ENCODE measurements around the gene ASIC3. TPM values are rescaled to one million over a fixed set of nuclear protein-coding genes. Genes with fewer than 3 reads are reported as not detected.

The ASIC3 gene
- polyA plus RNA-seq, 2 of the 4 experiments (the other 2 are of a cell fraction), result 4.1 to 9.8 TPM

GRCh38 chr7:151018421-151019129 is 29.8 kb upstream of the ASIC3 start:
- ChIA-PET CTCF (interaction anchor here (0.6 to 9.0 kb wide), 48 partner anchors 8 to 595 kb away, joined by 3 to 110 read pairs (median 6); partner anchors contain the start of genes ABCB8, NOS3 and SLC4A2), POLR2A (interaction anchor here (1.0 kb wide), 1 partner anchor 9 kb away, joined by 4 read pairs; the partner anchor contains the start of gene ABCB8)
- ATAC-seq, result peak; percentile 6 to 30; a peak in 5 of 6 replicates
- Histone ChIP-seq H3K9me3 (no peaks in the 10 kb centered on the region), H3K4me1 (peaks cover 6% of the 10 kb centered on the region; the same call in 2 of the 3 replicates), H3K4me3 (peak overlapping the region; percentile 30), H3K27ac (peak overlapping the region; percentile 8 to 75; a peak in 2 of 6 replicates), H3K4me2 (peak overlapping the region; percentile 90)
- WGBS (ENCODE audit: missing lambda C conversion rate), result 43% methylated on average over 46 of the region's 82 CpGs
- TF ChIP-seq E2F6 (IDR thresholded peaks at IDR 0.05; ENCODE audit: borderline replicate concordance, low read depth) (peak; percentile 88), USF2 (IDR thresholded peaks at IDR 0.05) (no peak)
- TF ChIP-seq, protein P1, sequence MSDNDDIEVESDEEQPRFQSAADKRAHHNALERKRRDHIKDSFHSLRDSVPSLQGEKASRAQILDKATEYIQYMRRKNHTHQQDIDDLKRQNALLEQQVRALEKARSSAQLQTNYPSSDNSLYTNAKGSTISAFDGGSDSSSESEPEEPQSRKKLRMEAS (IDR thresholded peaks at IDR 0.05), result peak; percentile 84
- FAIRE-seq, result no peak
- DNase-seq (ENCODE audit: low read depth in 1 of 2, low spot score in 1 of 2), result no peak

DNA sequence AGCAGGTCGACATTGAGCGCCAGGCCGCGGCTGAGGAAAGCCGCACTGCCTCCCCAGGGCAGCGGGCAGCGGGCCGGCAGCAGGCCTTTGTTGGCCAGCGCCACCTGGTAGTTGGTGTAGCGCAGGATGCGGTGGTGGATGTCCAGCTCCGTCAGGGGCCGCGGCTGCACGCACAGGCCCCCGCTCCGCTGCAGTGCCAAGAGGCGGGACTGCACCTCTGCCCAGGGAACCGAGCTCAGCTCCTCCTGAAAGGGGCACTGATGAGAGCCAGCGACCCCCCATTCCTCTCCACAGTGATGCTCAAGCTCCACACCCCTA is 29.2 kb upstream of the ASIC3 start:
- no peak overlapping the region for H3K27ac ChIP-seq
- H3K9me3 ChIP-seq, result no peaks in the 10 kb centered on the region
- POLR2A ChIA-PET, result interaction anchor here (1.0 kb wide), 1 partner anchor 9 kb away, joined by 4 read pairs; the partner anchor contains the start of gene ABCB8
- H3K4me3 ChIP-seq, result no peak overlapping the region
- no peak for DNase-seq (ENCODE audit: low read depth in 1 of 2, low spot score in 1 of 2)
- peaks cover 6% of the 10 kb centered on the region; the same call in 2 of the 3 replicates for H3K4me1 ChIP-seq
- TF ChIP-seq ESRRA (IDR thresholded peaks at IDR 0.05; ENCODE audit: borderline replicate concordance, low read length) (no peak), CHD4 (IDR thresholded peaks at IDR 0.05; ENCODE audit: borderline replicate concordance) (no peak)
- TF ChIP-seq, protein P2, sequence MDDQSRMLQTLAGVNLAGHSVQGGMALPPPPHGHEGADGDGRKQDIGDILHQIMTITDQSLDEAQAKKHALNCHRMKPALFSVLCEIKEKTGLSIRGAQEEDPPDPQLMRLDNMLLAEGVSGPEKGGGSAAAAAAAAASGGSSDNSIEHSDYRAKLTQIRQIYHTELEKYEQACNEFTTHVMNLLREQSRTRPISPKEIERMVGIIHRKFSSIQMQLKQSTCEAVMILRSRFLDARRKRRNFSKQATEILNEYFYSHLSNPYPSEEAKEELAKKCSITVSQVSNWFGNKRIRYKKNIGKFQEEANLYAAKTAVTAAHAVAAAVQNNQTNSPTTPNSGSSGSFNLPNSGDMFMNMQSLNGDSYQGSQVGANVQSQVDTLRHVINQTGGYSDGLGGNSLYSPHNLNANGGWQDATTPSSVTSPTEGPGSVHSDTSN (IDR thresholded peaks at IDR 0.05), result no peak
- no peak for FAIRE-seq
- WGBS (ENCODE audit: missing lambda C conversion rate), result 82% methylated on average over 9 of the region's 20 CpGs
- CTCF ChIA-PET, result interaction anchor here (0.9 to 9.0 kb wide), 33 partner anchors 9 to 595 kb away, joined by 3 to 110 read pairs (median 9); partner anchors contain the start of genes ABCB8, NOS3 and SLC4A2
- ATAC-seq, result no peak
- peak overlapping the region; percentile 90 for H3K4me2 ChIP-seq

GRCh38 chr7:151020231-151020630 is 28.1 kb upstream of the ASIC3 start:
- Histone ChIP-seq H3K9me3 (no peaks in the 10 kb centered on the region), H3K27ac (no peak overlapping the region), H3K4me2 (no peak overlapping the region), H3K4me3 (no peak overlapping the region), H3K4me1 (peaks cover 6% of the 10 kb centered on the region; the same call in 2 of the 3 replicates)
- ChIA-PET CTCF (interaction anchor here (0.6 to 9.0 kb wide), 13 partner anchors 8 to 1770 kb away, joined by 3 to 110 read pairs (median 20); partner anchors contain the start of gene ABCB8), POLR2A (no interaction called here)
- 75% methylated on average over 7 of the region's 7 CpGs for WGBS (ENCODE audit: missing lambda C conversion rate)
- FAIRE-seq (no peak), DNase-seq (ENCODE audit: low read depth in 1 of 2, low spot score in 1 of 2) (no peak), ATAC-seq (peak in 1 of 2 experiments; percentile 4; a peak in 1 of 6 replicates)
- TF ChIP-seq HOXB5 (CRISPR knock-in tag; IDR thresholded peaks at IDR 0.05) (no peak), FOSB (CRISPR knock-in tag; IDR thresholded peaks at IDR 0.05) (no peak), CHD4 (IDR thresholded peaks at IDR 0.05; ENCODE audit: borderline replicate concordance) (no peak), ZNF302 (CRISPR knock-in tag; IDR thresholded peaks at IDR 0.05) (no peak), CTCF (IDR thresholded peaks at IDR 0.05) (no peak), ZC3H11A (IDR thresholded peaks at IDR 0.05) (no peak), ATOH8 (CRISPR knock-in tag; IDR thresholded peaks at IDR 0.05; ENCODE audit: low read depth) (no peak), ESRRA (IDR thresholded peaks at IDR 0.05; ENCODE audit: borderline replicate concordance, low read length) (no peak), RFX5 (IDR thresholded peaks at IDR 0.05) (no peak), GATA3 (IDR thresholded peaks at IDR 0.05; ENCODE audit: borderline replicate concordance) (no peak), RNF2 (IDR thresholded peaks at IDR 0.05; ENCODE audit: borderline replicate concordance, low read depth) (no peak), RAD21 (conservative IDR thresholded peaks at IDR 0.05 in 1 of 2, IDR thresholded peaks at IDR 0.05 in 1 of 2) (no peak), SMC3 (IDR thresholded peaks at IDR 0.05) (no peak), JUNB (IDR thresholded peaks at IDR 0.05) (no peak), CEBPB (IDR thresholded peaks at IDR 0.05) (no peak), SREBF2 (IDR thresholded peaks at IDR 0.05) (no peak)
- TF ChIP-seq, protein P3, sequence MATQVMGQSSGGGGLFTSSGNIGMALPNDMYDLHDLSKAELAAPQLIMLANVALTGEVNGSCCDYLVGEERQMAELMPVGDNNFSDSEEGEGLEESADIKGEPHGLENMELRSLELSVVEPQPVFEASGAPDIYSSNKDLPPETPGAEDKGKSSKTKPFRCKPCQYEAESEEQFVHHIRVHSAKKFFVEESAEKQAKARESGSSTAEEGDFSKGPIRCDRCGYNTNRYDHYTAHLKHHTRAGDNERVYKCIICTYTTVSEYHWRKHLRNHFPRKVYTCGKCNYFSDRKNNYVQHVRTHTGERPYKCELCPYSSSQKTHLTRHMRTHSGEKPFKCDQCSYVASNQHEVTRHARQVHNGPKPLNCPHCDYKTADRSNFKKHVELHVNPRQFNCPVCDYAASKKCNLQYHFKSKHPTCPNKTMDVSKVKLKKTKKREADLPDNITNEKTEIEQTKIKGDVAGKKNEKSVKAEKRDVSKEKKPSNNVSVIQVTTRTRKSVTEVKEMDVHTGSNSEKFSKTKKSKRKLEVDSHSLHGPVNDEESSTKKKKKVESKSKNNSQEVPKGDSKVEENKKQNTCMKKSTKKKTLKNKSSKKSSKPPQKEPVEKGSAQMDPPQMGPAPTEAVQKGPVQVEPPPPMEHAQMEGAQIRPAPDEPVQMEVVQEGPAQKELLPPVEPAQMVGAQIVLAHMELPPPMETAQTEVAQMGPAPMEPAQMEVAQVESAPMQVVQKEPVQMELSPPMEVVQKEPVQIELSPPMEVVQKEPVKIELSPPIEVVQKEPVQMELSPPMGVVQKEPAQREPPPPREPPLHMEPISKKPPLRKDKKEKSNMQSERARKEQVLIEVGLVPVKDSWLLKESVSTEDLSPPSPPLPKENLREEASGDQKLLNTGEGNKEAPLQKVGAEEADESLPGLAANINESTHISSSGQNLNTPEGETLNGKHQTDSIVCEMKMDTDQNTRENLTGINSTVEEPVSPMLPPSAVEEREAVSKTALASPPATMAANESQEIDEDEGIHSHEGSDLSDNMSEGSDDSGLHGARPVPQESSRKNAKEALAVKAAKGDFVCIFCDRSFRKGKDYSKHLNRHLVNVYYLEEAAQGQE (IDR thresholded peaks at IDR 0.05), result no peak

Measured in A549 (cell line).